Right cardiac atrium (tissue), 5 donors: ENCODE results near the gene ATP5F1C. TPM values are rescaled to one million over a fixed set of nuclear protein-coding genes. Genes with fewer than 3 reads are reported as not detected.
A peak's percentile ranks its signal among the peaks of the same experiment; 100 is the strongest.

Source experiments
- ATAC-seq, 2 donors: fragments of 200-7000 bp; cut with Tn5 transposase; one replicate each; pipeline versions ENCODE4 v1.8.0 to v1.9.1; 2020; ENCODE audit warnings: moderate library complexity in 2 of 2, mild to moderate bottlenecking in 1 of 2
- DNase-seq, 3 donors: peaks; one replicate each; pipeline ENCODE4 v3.0.0-alpha.2; 2020
- H3K27ac ChIP-seq: one replicate; pipeline ENCODE4 v1.5.1; 2013; ENCODE audit warnings: mild to moderate bottlenecking, low read length, control low read depth, moderate library complexity
- H3K27me3 ChIP-seq: one replicate; pipeline ENCODE4 v1.6.1; 2013; ENCODE audit not compliant: control insufficient read depth, insufficient read depth
- H3K4me1 ChIP-seq: one replicate; pipeline ENCODE4 v1.6.1; 2013; ENCODE audit warnings: low read length; ENCODE audit not compliant: control insufficient read depth, insufficient read depth
- H3K4me3 ChIP-seq: one replicate; pipeline ENCODE4 v1.5.1; 2013; ENCODE audit warnings: low read length, control low read depth
- H3K9me3 ChIP-seq: one replicate; pipeline ENCODE4 v1.6.1; 2013; ENCODE audit warnings: low read length; ENCODE audit not compliant: control insufficient read depth
- WGBS: extraction: QIAGEN DNeasy Blood & Tissue Kit; methylation state at CpG from one replicate; pipeline ENCODE4 v1.1.7; 2013; 5-methylcytosine and 5-hydroxymethylcytosine counted together
- intact Hi-C, 4 donors: fragments of 100-400 bp; cut with DNase I; formaldehyde crosslinking; loops; one replicate each; pipeline versions ENCODE4 v1.11.0 to v1.14.0; 2022 to 2023
- polyA plus RNA-seq: library from polyadenylated mRNA; stranded (reverse); fragments of 200-250 nt; gene quantifications from one replicate; pipeline ENCODE4 v1.2.3, GENCODE V29; 2013
- total RNA-seq, 4 donors: library from RNA; stranded (reverse); fragmentation: NEBNext Ultra II Directional; extraction: Animal tissue kit (Norgen Biotek cat#: 25700); gene quantifications; one replicate each; pipeline ENCODE4 v1.2.1, GENCODE V29; 2021
- donor health status: healthy with polysubstance abuse.
- donor health status: DM: no; HTN: yes; CAD: no.
- donor health status: DM: no; HTN: no; CAD: no.
- donor health status: DM: no; HTN: yes; CAD: no; lungs with severe emphysema.
- donor health status: DM: yes; HTN: yes; CAD: no.

ATP5F1C gene
- total and polyA plus RNA-seq, 5 donors: 457 to 1,079 (median 524) TPM

DNA sequence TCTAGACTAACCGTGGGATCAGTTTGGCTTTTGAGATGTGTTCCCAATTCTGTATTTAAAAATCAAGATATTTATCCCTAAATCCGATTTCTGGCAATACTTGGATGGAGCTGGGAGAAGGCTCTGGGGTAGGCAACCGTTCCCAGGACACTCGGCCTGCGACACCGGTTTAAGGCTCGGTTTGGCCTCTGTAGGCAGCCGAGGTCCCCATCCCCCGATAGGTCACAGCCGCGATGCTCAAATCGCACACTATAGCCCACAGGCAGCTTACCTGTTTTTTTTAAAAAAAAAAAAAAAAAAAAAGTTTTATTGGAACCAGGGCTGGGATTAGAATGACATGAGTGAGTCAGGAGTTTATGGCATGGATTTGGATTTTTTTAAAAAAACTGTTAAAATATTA is 29.6 kb downstream of the ATP5F1C start:
- WGBS: 18% methylated on average over 12 of the region's 12 CpGs
- DNase-seq (no peak), ATAC-seq (no peak)
- no peaks in the 10 kb centered on the region for H3K9me3 ChIP-seq
- H3K27me3 ChIP-seq: no peaks in the 10 kb centered on the region
- H3K27ac ChIP-seq: no peak overlapping the region
- H3K4me3 ChIP-seq: peak overlapping the region; percentile 82
- intact Hi-C loops: no loop called here
- H3K4me1 ChIP-seq: no peaks in the 10 kb centered on the region

DNA sequence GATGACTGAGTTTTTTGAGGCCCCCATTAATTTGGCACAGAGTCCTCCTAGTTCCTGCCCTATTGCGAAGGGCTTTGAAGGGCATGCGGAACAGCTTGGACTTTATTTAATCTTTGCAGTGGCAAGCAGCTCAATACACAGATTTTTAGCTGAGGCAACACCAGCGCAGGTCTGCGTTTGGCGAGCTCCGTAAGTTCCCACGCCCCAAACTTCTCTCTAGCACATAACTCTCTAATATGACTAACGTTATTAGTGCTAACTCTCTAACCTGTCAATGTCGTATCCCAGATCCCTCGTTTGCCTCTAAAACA is 30.0 kb downstream of the ATP5F1C start:
- intact Hi-C loops: no loop called here
- no peak for ATAC-seq
- WGBS: under 1% methylated on average over 10 of the region's 10 CpGs
- no peaks in the 10 kb centered on the region for H3K9me3 ChIP-seq
- no peak overlapping the region for H3K27ac ChIP-seq
- no peaks in the 10 kb centered on the region for H3K27me3 ChIP-seq
- H3K4me3 ChIP-seq: peak overlapping the region; percentile 82
- no peak for DNase-seq
- H3K4me1 ChIP-seq: no peaks in the 10 kb centered on the region

DNA sequence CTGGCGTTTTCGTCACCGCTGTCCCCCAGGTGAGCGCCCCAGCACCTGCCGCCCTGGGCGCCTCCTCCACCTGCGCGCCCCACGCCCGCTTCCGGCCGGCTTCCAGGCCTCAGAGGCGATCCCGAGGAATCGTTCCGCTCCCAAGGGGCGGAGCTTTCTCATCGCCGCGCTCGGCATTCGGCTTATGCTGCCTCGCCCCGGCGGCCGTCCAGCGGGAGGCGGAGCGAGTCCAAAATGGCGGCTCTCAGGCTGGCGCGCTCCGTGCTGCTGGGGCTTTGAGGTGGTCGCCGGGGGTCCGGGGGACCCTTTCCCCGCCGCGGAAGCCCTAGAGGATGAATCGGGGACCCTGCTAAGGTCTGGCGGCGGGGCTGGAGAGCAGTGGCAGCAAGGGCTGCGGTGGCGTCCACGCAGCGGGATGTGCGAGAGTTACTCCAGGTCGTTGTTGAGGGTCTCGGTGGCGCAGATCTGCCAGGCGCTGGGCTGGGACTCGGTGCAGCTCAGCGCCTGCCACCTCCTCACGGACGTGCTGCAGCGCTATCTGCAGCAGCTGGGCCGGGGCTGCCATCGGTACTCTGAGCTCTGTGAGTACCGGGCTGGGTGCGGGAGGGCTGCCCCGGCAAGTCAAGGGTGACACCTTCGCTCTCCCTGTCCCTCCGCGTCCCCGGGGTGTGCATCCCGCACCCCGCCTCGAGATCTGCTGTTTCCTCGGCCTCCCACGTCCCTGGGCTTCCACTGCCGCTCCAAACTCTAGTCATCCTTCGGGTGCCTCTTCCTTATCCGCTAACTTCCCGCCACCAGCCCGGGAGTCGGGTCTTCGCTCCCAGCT is 30.5 kb downstream of the ATP5F1C start, which contains the start of gene TAF3:
TAF3 (plus strand) TSS at position 211 of the 826 bp plus-strand sequence; CDS start at position 416, 205 bp downstream.
- Histone ChIP-seq H3K4me3 (peak within 1 kb of the TSS; percentile 82), H3K27me3 (no peaks in the 10 kb centered on the region), H3K9me3 (no peaks in the 10 kb centered on the region), H3K27ac (peak within 1 kb of the TSS; percentile 49), H3K4me1 (no peaks in the 10 kb centered on the region)
- intact Hi-C loops: no loop called here
- ATAC-seq: peak; percentile 91 to 95
- peak; percentile 93 to 97 (median 96) for DNase-seq
- under 1% methylated on average over 77 of the region's 77 CpGs for WGBS

DNA sequence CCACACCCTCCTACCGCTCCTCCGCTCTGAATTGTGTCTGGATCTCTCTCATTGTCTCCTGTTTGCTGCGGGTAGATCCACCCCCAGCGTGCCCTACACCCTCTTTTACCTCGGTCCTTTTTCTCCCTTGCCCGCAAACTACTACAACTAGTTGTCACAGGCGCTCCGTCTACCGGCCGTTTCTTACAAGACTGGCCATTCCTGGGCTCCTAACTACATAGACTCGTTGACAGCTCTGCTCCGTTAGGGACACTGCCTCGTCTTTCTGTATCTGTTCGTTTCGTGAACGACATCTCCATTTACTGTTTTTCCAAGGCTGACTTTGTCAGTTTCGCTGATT is 31.1 kb downstream of the ATP5F1C start:
- ATAC-seq (peak; percentile 62 to 69), DNase-seq (peak in 2 of 3 donors; percentile 16 to 74)
- intact Hi-C loops: no loop called here
- Histone ChIP-seq H3K27me3 (no peaks in the 10 kb centered on the region), H3K9me3 (no peaks in the 10 kb centered on the region), H3K4me3 (peak overlapping the region; percentile 82), H3K27ac (no peak overlapping the region), H3K4me1 (no peaks in the 10 kb centered on the region)
- under 1% methylated on average over 17 of the region's 17 CpGs for WGBS

DNA sequence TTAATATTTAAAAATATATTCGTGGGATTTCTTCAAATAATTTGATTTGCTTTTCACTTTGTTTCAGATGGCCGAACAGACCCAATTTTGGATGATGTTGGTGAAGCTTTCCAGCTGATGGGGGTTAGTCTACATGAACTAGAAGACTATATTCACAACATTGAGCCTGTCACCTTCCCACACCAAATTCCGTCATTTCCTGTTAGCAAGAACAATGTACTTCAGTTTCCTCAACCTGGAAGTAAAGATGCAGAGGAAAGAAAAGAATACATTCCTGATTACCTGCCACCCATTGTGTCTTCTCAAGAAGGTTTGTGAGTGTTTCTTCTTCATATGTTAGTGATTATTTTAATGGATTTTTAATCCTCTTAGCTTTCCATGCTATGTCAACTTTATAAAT is 36.3 kb downstream of the ATP5F1C start:
- no peak overlapping the region for H3K27ac ChIP-seq
- WGBS: 84% methylated on average over 3 of the region's 3 CpGs

DNA sequence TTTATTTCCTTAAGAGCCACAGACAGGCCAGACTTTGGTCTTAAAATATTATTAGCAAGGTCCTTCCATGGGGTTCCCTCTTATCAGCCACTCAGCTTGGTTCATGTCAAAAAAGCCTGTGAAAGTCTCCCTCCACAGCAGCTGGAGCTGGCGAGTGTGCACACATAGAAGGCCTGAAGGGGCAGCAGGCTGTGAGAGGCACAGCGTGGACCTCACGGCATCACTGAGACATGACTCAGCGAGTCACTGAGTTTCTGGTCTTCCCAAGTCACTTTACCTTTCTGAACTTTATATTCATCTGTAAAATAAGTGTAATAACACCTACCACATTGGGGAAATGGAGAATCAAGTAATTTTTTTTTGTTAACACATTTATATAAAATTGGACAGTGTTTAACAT is 39.0 kb downstream of the ATP5F1C start:
- Histone ChIP-seq H3K9me3 (no peaks in the 10 kb centered on the region), H3K27me3 (no peaks in the 10 kb centered on the region), H3K4me3 (no peak overlapping the region), H3K4me1 (no peaks in the 10 kb centered on the region), H3K27ac (no peak overlapping the region)
- peak in 1 of 2 donors; percentile 48 for ATAC-seq
- no peak for DNase-seq
- WGBS: 73% methylated on average over 4 of the region's 4 CpGs
- intact Hi-C loops: no loop called here

More for the DNA sequence above, 36.3 kb downstream of the ATP5F1C start:
- no peak for DNase-seq
- H3K4me1 ChIP-seq: no peaks in the 10 kb centered on the region
- no peaks in the 10 kb centered on the region for H3K9me3 ChIP-seq
- no peak overlapping the region for H3K4me3 ChIP-seq
- ATAC-seq: no peak
- intact Hi-C loops: no loop called here
- H3K27me3 ChIP-seq: no peaks in the 10 kb centered on the region

DNA sequence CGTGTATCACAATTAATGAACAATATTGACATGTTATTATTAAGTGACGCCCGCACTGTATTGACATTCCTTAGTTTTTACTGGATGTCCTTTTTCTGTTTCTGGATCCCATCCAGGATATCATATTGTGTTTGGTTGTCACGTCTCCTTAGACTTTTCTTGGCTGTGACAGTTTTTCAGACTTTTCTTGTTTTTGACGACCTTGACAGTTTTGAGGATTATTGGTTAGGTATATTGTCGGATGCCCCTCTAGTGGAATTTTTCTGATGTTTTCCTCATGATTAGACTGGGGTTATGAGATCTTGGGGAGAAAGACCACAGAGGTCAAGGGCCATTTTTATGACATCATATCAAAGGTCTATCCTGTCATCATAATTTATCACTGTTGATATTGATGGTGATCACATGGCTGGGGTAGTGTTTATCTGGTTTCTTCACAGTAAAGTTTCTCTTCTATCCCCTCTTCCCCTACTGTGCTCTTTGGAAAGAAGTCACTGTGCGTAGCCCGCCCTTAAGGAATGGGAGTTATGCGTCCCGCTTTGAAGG is 41.4 kb downstream of the ATP5F1C start:
- no peaks in the 10 kb centered on the region for H3K9me3 ChIP-seq
- DNase-seq (no peak), ATAC-seq (no peak)
- H3K4me3 ChIP-seq: no peak overlapping the region
- H3K27me3 ChIP-seq: no peaks in the 10 kb centered on the region
- no peaks in the 10 kb centered on the region for H3K4me1 ChIP-seq
- H3K27ac ChIP-seq: no peak overlapping the region
- intact Hi-C loops: no loop called here
- 92% methylated on average over 10 of the region's 10 CpGs for WGBS

DNA sequence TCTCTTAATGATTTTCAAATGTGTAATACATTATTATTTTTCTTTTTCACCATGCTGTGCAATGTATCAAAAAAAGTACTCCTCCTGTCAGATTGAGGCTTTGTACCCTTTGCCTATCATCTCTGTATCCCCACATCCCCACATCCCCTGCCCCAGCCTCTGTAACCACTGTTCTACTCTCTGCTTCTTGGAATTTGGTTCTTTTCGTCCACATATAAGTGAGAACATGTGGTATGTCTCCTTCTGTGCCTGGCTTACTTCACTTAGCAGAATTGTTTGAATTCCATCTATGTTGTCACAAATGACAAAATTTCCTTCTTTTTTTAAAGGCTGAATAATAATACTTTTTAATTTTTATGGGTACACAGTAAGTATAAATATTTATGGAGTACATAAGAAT is 44.1 kb downstream of the ATP5F1C start:
- Histone ChIP-seq H3K4me1 (no peaks in the 10 kb centered on the region), H3K27me3 (no peaks in the 10 kb centered on the region), H3K4me3 (no peak overlapping the region), H3K9me3 (no peaks in the 10 kb centered on the region), H3K27ac (no peak overlapping the region)
- no peak for ATAC-seq
- WGBS: 69% methylated on average over 1 of the region's 1 CpG
- no peak for DNase-seq
- intact Hi-C loops: no loop called here

DNA sequence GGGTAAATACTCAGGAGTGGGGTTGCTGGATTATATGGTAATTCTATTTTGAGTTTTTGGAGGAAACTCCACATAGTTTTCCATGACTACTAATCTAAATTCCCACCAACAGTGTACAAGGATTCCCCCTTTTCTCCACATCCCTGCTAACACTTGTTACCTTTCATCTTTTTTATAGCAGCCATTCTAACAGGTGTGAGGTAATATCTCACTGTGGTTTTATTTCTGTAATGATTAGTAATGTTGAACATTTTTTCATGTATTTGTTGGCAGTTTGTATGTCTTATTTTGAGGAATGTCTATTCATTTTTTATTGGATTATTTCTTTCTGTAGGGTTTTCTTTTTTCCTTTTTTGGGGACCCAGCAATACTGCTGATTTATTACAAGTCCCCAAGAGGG is 45.2 kb downstream of the ATP5F1C start:
- intact Hi-C loops: no loop called here
- ATAC-seq: no peak
- DNase-seq: no peak

DNA sequence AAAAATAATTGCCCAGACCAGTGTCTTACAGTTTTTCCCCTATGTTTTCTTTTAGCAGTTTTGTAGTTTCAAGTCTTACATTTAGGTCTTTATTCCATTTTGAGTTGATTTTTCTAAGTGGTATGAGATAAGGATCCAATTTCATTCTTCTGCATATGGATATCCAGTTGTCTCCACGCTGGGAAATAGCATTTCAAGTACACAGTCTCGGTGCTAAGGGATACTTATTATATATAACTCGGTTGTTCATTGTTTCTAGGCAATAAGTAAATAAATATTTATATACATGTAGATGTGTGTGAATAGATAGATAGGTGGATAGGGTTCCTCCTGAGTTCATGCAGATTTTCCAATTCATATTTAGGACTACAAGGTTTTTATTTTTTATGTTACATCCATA is 46.3 kb downstream of the ATP5F1C start:
- intact Hi-C loops: no loop called here
- DNase-seq (no peak), ATAC-seq (no peak)
- no peaks in the 10 kb centered on the region for H3K9me3 ChIP-seq
- H3K27ac ChIP-seq: no peak overlapping the region
- H3K4me1 ChIP-seq: no peaks in the 10 kb centered on the region
- no peak overlapping the region for H3K4me3 ChIP-seq
- 93% methylated on average over 3 of the region's 3 CpGs for WGBS
- no peaks in the 10 kb centered on the region for H3K27me3 ChIP-seq

More for the DNA sequence above, 45.2 kb downstream of the ATP5F1C start:
- H3K27me3 ChIP-seq: no peaks in the 10 kb centered on the region
- no peak overlapping the region for H3K4me3 ChIP-seq
- H3K9me3 ChIP-seq: no peaks in the 10 kb centered on the region
- no peak overlapping the region for H3K27ac ChIP-seq
- no peaks in the 10 kb centered on the region for H3K4me1 ChIP-seq

DNA sequence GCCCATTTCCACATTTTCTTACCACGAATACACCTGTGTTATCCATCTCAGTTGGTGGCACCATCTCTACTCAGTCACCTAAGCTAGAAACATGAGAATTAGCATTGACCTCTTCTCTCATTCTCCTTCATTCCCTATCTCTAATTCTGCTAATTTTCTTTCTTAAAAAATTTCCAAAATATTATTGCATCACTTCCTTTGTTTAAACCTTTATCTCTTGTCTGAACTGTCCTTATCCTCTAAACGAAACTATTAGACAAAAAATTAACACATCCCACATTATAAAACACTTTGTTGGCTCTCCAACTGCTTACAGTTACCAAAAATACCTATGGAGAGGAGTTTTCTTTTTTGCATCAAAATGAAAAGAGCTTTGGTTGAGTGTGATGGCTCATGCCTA is 48.6 kb downstream of the ATP5F1C start:
- Histone ChIP-seq H3K9me3 (no peaks in the 10 kb centered on the region), H3K4me3 (no peak overlapping the region), H3K4me1 (no peaks in the 10 kb centered on the region), H3K27me3 (no peaks in the 10 kb centered on the region), H3K27ac (no peak overlapping the region)
- no peak for DNase-seq
- WGBS: 79% methylated on average over 2 of the region's 2 CpGs
- no peak for ATAC-seq
- intact Hi-C loops: no loop called here
